GM21528 (cell line): ENCODE data around the gene KRTAP12-1.

ENCODE experiments used
- ATAC-seq: cut with Tn5 transposase; IDR thresholded peaks from one replicate; pipeline ENCODE4 v1.9.1; 2021; ENCODE audit warnings: mild to moderate bottlenecking, moderate library complexity; ENCODE audit not compliant: unreplicated experiment, low FRiP score

Gene KRTAP12-1

DNA sequence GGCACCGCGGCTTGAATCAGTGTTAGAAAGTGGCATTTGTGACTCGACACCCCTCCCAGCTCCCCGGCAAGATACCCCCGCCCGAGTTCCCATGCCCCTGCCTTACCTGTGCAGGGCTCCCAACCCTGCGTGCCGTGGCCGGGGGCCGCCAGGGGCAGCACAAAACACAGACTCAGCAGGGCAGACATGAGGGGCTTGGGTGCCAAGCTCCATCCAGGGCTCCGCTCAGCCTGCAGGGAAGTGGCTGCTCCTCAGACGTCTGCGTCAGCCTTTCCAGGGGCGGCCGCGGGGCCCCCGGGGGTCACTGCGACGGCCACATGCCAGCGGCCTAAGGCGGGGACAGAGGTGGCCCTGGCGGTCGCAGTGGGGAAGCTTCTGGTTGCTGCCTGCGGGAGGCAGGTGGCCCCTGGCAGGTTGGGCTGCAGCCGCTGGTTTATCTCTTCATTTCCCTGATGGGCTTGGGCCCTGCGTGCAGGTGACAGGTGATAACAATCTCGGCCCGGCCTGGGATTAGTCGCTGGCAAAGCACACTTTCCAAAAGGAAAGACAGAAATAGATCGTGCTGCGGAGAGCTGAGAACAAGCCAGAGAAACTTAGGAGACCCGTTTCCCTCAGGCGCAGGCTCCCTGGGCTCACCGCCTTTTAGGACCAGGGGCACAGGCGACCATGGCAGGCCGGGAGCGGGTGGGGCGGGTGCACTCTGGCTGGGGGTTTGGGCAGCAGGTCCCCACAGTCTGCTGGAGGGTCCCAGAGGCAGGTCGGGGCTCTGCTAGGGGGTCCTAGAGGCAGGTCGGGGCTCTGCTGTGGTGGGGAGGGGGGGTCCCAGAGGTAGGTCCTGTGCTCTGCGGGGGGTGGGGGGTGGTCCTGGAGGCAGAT, 29.6 kb upstream of the KRTAP12-1 start, which contains the start of gene TSPEAR:
Gene TSPEAR (minus strand): TSS at position 246 of the 876 bp plus-strand sequence. CDS start 58 bp downstream, at position 188.
- no peak for ATAC-seq

- ATAC-seq = no peak
Observed at GRCh38 chr21:44710756-44711326, 28.9 kb upstream of the KRTAP12-1 start.

- ATAC-seq = no peak
Observed at GRCh38 chr21:44710294-44710665, 28.3 kb upstream of the KRTAP12-1 start.

DNA sequence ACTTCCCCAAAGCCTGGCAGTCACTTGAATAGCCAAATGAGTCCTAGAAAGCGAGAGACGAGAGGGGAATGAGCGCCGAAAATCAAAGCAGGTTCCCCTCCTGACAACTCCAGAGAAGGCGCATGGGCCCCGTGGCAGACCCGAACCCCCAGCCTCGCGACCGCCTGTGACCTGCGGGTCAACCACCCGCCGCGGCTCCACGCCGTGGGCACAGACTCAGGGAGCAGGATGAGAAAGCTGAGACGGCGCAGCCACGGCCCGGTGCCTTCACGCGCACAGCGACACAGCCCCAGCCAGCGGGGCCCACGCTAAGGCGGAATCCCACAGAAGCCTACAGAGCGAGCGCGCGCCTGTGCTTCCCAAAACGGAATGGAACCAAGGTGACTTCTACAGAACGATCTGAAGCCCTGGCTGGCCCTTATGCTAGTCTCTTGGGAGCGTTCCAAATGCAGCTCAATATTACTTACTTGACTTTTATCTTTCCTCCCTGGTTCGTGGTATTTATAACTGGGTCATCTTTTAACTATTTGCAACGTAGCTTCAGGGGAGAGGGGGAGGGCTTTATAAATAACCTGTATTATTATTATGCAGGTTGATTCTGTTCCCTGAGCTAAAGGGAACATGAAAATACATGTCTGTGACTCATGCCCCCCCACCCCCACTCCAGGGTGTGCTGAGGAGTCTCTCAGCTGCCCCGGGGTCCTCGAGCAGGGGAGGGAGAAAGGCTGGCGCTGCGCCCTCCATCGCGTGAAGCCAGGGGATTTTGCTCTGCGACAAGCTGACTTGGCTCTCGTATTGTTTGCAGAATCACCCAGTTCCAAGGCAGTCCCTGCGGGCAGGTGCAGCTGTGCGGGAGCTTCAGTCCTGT, 27.7 kb upstream of the KRTAP12-1 start:
- no peak for ATAC-seq

- no peak for ATAC-seq
Observed at GRCh38 chr21:44708866-44709425, 27.0 kb upstream of the KRTAP12-1 start.

DNA sequence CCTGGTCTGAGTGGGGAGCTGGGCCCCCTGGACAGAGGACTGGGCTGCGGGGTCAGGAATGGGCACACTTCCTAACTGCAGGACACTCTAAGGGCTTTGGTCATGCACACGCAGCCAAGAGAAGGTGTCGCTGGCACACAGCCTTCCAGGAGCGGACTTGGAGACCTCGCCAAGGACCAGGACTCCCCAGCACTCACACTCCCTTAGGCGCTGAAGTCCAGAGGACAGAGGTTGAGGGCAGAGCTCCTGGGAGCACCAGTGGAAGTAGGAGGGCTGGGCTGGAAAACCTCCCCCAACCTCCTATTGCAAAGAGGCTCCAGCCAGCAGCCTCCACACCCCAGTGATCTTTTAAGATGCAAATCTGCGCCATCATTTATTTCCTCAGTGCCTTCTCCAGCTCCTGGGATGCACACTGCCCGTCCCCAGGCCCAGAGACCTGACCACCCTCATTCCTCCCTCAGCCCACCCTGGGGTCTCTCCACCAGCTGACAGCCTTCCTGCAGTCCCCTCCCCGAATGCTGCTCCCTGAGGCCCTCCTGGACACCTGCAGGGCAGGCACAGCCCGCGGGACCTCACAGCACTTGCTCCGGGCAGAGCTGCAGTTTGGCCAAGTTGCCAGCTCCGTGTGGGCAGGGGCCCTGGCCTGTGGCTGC, 26.4 kb upstream of the KRTAP12-1 start:
- no peak for ATAC-seq

DNA sequence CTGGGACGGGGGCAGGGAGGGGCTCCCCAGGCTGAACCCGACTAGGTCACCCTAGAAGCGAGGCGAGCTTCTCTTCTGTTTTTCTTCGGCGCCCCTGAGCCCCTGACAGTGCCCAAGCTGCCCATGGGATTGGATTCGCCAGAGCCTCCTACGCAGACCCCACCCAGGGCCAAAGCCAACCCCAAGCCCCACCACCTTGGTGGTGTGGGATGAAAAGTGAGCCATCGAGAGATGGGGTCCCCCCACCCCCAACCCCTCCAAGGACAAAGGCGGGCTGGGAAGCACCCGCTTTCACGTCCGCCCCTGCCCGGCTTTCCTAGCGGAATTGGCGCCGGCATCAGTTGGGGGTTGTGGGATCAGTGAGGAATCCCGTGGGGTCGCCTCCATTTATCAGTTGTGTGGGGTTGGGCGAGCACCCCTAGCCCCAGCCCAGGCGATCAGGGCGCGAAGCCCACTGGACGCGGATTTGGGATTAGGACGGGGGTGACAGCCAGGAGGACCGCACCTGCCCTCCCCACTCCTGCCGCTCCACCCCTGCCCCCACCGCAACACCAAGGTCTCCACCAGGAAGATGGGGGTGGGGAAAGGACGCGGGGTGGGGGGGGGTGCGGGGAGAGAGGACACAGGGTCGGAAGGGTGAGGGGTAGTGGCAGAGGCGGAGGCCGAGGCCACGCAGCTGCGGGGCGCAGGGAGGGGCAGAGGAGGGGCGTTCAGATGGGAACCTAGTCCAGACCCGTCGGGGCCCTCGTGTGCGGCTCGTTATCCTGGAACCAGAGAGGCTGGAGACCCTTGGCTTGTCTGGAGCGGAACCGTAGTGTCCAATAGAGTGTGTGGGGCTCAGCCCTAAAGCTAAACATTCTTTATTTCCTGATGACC, 25.0 kb upstream of the KRTAP12-1 start:
- no peak for ATAC-seq

DNA sequence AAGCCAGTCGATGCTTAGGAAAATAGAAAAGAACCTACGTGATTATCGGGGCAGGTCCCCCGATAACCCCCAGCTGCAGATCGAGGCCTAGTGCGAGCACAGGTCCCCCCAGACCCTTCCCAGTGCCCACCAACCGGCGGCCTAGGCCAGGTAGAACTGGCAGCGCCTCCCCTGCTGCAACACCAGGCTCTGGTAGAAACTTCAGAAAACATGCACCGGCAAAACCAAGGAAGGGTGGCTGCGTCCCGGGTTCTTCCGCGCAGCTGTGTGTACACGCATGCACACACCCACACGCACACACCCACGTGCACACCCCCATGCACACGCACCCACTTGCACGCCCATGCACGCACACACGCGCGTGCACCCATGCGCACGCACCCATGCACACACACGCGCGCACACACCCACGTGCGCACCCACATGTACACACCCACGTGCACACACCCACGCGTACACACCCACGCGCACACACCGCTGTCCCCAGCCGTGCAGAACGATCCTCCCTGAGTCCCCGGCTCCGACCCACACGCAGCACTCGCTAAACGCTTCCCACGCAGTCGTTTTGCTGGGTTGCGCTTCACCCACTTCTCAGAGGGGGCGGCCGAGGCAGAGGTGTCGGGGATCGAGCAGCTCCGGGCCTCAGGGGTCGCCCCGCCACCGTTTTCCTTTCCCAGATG, 24.2 kb upstream of the KRTAP12-1 start:
- no peak for ATAC-seq

GRCh38 chr21:44704636-44705001, 22.7 kb upstream of the KRTAP12-1 start:
- ATAC-seq = no peak

GRCh38 chr21:44703731-44704635, 22.0 kb upstream of the KRTAP12-1 start:
- ATAC-seq = no peak

GRCh38 chr21:44702973-44703730, 21.2 kb upstream of the KRTAP12-1 start:
- no peak for ATAC-seq

DNA sequence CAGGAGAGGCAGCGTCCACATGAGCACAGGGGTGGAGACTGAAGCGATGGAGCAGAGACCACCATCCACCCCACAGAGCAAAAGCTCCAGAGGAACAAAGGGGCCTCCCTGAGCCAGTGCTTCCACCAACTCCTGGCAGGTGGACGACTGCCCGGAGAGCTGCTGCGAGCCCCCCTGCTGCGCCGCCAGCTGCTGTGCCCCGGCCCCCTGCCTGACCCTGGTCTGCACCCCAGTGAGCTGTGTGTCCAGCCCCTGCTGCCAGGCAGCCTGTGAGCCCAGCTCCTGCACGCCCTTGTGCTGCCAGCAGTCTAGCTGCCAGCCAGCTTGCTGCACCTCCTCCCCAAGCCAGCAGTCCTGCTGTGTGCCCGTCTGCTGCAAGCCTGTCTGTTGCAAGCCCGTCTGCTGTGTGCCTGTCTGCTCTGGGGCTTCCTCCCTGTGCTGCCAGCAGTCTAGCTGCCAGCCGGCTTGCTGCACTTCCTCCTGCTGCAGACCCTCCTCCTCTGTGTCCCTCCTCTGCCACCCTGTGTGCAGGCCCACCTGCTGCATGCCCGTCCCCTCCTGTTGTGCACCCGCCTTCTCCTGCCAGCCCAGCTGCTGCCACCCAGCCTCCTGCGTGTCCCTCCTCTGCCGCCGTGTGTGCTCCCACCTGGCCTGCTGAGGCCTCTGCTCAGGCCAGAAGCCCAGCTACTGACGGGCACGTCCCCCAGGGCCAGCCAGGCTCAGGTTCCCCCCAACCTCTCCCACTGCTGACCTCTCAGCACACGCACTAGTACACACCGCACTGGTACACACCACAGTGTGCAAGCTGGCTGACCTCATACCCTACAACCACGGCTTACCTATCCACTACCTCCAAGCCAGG, 20.4 kb upstream of the KRTAP12-1 start:
- no peak for ATAC-seq

DNA sequence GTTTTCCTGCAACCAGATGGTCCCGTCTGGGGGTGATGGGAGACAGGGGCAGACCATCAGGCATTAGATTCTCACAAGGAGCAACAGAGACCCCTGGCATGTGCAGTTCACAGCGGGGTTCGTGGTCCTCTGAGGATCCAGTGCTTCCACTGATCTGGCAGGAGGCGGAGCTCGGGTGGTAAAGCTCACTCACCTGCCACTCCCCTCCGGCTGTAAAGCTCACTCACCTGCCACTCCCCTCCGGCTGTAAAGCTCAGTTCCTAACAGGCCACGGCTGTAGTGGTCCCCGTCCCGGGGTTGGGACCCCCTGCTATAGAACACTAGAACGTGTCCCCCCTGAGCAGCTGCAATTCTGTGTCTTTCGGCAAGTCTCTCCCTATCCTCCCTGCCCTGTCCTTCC, 19.6 kb upstream of the KRTAP12-1 start:
- no peak for ATAC-seq

DNA sequence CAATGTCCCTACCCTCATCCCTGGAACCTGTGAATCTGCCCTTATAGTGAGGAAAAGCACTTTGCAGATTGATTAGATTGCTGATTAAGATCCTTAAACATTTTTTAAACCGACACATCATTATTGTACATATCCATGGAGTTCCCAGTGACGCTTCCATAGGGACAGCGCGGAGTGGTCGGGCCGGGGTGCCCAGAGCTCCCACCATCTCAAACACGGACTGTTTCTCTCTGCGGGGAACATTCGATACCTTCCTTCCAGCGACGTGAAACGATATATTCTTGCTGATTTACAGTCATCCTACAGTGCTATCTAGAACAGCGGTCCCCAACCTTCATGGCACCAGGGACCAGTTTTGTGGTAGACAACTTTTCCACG, 19.0 kb upstream of the KRTAP12-1 start:
- no peak for ATAC-seq

DNA sequence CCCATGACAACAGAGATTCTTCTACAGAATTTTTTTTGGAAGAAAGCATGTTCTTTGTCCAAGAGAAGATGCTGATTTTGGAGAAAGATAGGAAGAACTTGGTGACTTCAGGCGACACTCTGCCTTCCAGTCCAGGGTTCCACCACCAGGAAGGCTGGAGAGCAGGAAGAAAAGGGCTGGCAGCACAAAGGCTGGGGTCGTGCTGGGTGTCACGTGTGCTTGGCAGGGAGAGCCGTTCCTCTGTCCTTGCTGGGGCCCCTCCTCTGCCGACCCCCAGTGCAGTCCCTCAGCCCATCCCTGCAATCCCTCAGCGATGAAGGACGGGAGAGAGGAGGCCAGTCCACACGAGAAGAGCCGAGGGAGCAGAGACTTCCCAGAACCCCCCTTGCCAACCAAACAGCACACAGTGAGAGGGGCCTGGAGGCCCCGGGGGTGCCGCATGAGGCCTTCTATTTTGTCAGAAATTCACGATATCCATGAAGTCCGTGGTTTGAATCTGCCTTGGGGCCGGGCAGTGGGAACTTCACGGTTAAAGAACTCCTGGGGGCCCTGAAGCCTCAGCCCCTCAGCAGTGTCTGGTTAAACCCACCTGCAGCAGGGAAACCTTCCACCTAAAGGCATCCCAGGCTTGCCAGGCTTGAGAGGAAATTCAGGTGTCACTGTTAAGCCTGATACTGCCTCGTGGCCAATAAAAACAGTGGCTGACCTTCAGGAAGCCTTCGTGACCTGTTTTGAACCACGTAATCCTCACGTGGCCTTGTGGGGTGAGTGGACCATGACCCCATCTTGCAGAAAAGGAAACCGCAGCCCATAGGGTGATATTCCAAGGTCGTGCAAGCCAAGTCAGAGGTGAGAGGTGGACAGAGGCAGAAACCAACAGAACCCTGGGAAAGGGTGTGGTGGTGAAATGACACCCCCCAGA, 18.4 kb upstream of the KRTAP12-1 start:
- no peak for ATAC-seq
